ENCODE data around the gene SLC39A7. TPM values are rescaled to one million over a fixed set of nuclear protein-coding genes. Genes with fewer than 3 reads are reported as not detected.

The SLC39A7 gene
- total and polyA plus RNA-seq, 2 of the 13 experiments (the other 11 are each of a cell fraction or from before 2014, with no cell fraction given) = 142 to 229 TPM

- TF ChIP-seq PLSCR1 (CRISPR knock-in tag; IDR thresholded peaks at IDR 0.05; ENCODE audit: borderline replicate concordance) = no peak
- TF ChIP-seq, protein P1, sequence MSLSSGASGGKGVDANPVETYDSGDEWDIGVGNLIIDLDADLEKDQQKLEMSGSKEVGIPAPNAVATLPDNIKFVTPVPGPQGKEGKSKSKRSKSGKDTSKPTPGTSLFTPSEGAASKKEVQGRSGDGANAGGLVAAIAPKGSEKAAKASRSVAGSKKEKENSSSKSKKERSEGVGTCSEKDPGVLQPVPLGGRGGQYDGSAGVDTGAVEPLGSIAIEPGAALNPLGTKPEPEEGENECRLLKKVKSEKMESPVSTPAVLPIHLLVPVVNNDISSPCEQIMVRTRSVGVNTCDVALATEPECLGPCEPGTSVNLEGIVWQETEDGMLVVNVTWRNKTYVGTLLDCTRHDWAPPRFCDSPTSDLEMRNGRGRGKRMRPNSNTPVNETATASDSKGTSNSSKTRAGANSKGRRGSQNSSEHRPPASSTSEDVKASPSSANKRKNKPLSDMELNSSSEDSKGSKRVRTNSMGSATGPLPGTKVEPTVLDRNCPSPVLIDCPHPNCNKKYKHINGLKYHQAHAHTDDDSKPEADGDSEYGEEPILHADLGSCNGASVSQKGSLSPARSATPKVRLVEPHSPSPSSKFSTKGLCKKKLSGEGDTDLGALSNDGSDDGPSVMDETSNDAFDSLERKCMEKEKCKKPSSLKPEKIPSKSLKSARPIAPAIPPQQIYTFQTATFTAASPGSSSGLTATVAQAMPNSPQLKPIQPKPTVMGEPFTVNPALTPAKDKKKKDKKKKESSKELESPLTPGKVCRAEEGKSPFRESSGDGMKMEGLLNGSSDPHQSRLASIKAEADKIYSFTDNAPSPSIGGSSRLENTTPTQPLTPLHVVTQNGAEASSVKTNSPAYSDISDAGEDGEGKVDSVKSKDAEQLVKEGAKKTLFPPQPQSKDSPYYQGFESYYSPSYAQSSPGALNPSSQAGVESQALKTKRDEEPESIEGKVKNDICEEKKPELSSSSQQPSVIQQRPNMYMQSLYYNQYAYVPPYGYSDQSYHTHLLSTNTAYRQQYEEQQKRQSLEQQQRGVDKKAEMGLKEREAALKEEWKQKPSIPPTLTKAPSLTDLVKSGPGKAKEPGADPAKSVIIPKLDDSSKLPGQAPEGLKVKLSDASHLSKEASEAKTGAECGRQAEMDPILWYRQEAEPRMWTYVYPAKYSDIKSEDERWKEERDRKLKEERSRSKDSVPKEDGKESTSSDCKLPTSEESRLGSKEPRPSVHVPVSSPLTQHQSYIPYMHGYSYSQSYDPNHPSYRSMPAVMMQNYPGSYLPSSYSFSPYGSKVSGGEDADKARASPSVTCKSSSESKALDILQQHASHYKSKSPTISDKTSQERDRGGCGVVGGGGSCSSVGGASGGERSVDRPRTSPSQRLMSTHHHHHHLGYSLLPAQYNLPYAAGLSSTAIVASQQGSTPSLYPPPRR (CRISPR knock-in tag; IDR thresholded peaks at IDR 0.05; ENCODE audit: borderline replicate concordance) = no peak
- TF ChIP-seq REL (CRISPR knock-in tag; conservative IDR thresholded peaks at IDR 0.05) = no peak
- TF ChIP-seq ZNF747 (CRISPR knock-in tag; IDR thresholded peaks at IDR 0.05; ENCODE audit: borderline replicate concordance) = no peak
- no peak for TF ChIP-seq TOE1 (CRISPR knock-in tag; IDR thresholded peaks at IDR 0.05)
- TF ChIP-seq ELF1 (CRISPR knock-in tag; IDR thresholded peaks at IDR 0.05) = 0 out of 2 replicates have a peak, but pooled peaks have one; percentile 1
- no peak for TF ChIP-seq TP53 (CRISPR knock-in tag; conservative IDR thresholded peaks at IDR 0.05)
- TF ChIP-seq DMTF1 (CRISPR knock-in tag; IDR thresholded peaks at IDR 0.05) = no peak
- TF ChIP-seq ZBTB7B (CRISPR knock-in tag; IDR thresholded peaks at IDR 0.05) = no peak
- TF ChIP-seq, protein P2, sequence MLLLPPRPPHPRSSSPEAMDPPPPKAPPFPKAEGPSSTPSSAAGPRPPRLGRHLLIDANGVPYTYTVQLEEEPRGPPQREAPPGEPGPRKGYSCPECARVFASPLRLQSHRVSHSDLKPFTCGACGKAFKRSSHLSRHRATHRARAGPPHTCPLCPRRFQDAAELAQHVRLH (CRISPR knock-in tag; IDR thresholded peaks at IDR 0.05; ENCODE audit: borderline replicate concordance, low read depth) = 0 out of 2 replicates have a peak, but pooled peaks have one; percentile 24
- no peak for TF ChIP-seq ZNF782 (CRISPR knock-in tag; IDR thresholded peaks at IDR 0.05; ENCODE audit: borderline replicate concordance)
- TF ChIP-seq NFATC3 (CRISPR knock-in tag; IDR thresholded peaks at IDR 0.05) = 0 out of 2 replicates have a peak, but pooled peaks have one; percentile 42
- no peak for TF ChIP-seq ARNTL (CRISPR knock-in tag; IDR thresholded peaks at IDR 0.05)
- no peak for TF ChIP-seq SAP130 (CRISPR knock-in tag; IDR thresholded peaks at IDR 0.05; ENCODE audit: low read depth)
- no peak for TF ChIP-seq MEF2D (CRISPR knock-in tag; IDR thresholded peaks at IDR 0.05)
- TF ChIP-seq RARA (CRISPR knock-in tag; IDR thresholded peaks at IDR 0.05) = no peak
Measured at GRCh38 chr6:33249732-33250630, 49.3 kb downstream of the SLC39A7 start (continued).
